ENCODE results near the gene SENP7. TPM values are rescaled to one million over a fixed set of nuclear protein-coding genes. Genes with fewer than 3 reads are reported as not detected.

The SENP7 gene
- total RNA-seq, 3 donors from 2014 or later, result 26.6 to 43.2 (median 26.9) TPM

DNA sequence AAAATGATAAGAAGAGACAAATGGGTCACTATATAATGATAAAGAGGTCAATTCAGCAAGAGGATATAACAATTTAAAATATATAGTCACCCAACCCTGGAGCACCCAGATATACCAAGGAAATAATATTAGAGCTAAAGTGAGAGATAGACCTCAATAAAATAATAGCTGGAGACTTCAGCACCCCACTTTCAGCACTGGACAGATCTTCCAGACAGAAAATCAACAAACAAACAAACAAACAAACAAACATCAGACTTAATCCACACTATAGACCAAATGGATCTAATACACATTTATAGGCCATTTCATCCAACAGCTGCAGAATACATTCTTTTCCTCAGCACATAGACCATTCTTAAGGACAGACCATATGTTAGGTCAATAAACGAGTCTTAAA, 79.4 kb downstream of the SENP7 start:
- Histone ChIP-seq H3K4me3 (no peak overlapping the region), H3K4me1 (no peaks in the 10 kb centered on the region), H3K27me3 (no peaks in the 10 kb centered on the region), H3K9me3 (peaks cover 0 to 26% of the 10 kb centered on the region in 2 donors), H3K27ac (no peak overlapping the region), H3K36me3 (peaks cover 4% of the 10 kb centered on the region)
- DNase-seq (ENCODE audit: low spot score in 2 of 2), result no peak
- intact Hi-C loops (cut with DNase I; ENCODE audit: low total_unique reads), result no loop called here
- TF ChIP-seq POLR2AphosphoS5 (IDR thresholded peaks at IDR 0.05) (no peak), POLR2A (IDR thresholded peaks at IDR 0.05) (no peak)
- TF ChIP-seq, protein P1, sequence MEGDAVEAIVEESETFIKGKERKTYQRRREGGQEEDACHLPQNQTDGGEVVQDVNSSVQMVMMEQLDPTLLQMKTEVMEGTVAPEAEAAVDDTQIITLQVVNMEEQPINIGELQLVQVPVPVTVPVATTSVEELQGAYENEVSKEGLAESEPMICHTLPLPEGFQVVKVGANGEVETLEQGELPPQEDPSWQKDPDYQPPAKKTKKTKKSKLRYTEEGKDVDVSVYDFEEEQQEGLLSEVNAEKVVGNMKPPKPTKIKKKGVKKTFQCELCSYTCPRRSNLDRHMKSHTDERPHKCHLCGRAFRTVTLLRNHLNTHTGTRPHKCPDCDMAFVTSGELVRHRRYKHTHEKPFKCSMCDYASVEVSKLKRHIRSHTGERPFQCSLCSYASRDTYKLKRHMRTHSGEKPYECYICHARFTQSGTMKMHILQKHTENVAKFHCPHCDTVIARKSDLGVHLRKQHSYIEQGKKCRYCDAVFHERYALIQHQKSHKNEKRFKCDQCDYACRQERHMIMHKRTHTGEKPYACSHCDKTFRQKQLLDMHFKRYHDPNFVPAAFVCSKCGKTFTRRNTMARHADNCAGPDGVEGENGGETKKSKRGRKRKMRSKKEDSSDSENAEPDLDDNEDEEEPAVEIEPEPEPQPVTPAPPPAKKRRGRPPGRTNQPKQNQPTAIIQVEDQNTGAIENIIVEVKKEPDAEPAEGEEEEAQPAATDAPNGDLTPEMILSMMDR (IDR thresholded peaks at IDR 0.05), result no peak

DNA sequence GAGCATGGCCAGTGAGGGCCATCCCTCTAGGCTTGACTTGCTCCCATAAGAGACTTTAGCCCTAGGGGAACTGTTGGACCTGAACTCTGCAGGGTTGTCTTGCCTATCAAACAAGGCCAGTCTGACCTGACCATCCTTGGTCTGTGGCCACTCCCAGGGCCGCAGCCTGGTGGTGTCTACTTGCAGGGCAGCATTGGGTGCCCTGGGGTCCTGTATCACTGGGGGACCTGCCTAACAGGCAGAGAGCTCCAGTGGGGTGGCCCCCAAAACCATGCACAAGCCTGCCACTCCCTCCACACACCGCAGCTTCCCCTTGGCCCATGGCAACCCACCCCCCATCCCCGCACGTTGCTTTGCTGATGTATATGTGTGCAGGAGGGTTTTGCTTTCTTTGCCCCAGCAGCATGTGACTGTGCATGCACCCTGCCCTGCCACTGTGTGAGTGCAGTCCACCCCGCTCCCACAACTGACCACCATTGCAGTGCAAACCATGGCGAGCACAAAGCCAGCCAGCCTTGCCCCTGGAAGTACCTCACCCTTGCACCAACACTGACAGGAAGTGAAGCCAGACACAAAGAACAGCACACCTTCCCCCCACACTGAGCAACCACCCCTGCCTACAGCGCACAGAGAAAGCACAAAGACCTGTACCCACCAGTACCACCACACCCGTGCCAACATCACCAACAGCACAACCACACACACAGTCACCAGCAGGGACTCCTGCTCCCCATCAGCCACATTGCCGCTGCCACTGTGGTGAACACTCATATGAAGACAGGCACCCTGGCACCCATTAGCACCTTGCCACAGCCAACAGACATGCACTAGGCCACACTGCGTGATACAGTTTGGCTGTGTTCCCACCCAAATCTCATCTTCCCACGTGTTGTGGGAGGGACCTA, 88.8 kb downstream of the SENP7 start:
- no peak overlapping the region for H3K27ac ChIP-seq
- H3K4me3 ChIP-seq, result no peak overlapping the region
- no peaks in the 10 kb centered on the region for H3K4me1 ChIP-seq
- intact Hi-C loops (cut with DNase I; ENCODE audit: low total_unique reads), result no loop called here
- H3K9me3 ChIP-seq, result no peaks in the 10 kb centered on the region
- no peak for DNase-seq (ENCODE audit: low spot score in 2 of 2)
- no peaks in the 10 kb centered on the region for H3K27me3 ChIP-seq
- TF ChIP-seq, protein P1 (IDR thresholded peaks at IDR 0.05), result no peak
- TF ChIP-seq POLR2A (IDR thresholded peaks at IDR 0.05), result no peak
- TF ChIP-seq POLR2AphosphoS5 (IDR thresholded peaks at IDR 0.05), result no peak
- no peaks in the 10 kb centered on the region for H3K36me3 ChIP-seq

DNA sequence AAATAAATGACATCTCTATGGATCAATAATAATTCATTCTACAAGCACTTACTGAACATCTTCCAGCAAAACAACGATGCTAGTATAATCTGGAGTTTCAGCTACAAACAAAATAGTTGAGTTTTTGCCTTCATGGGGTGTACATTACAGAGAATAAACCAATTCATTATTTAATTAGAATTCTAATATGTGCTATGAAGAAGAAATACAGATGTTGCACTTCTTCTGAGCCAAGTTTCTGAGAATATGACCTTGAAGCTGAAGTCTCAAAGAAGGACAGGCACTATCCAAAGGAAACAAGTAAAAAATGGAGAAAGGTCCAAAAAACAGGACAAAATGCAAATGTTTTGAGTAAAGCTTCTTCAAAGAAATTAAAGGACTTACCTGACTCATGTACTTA, 94.2 kb downstream of the SENP7 start:
- Histone ChIP-seq H3K36me3 (no peaks in the 10 kb centered on the region), H3K4me3 (no peak overlapping the region), H3K4me1 (no peaks in the 10 kb centered on the region), H3K9me3 (no peaks in the 10 kb centered on the region), H3K27me3 (no peaks in the 10 kb centered on the region), H3K27ac (no peak overlapping the region)
- DNase-seq (ENCODE audit: low spot score in 2 of 2), result no peak
- TF ChIP-seq POLR2AphosphoS5 (IDR thresholded peaks at IDR 0.05), result no peak
- TF ChIP-seq POLR2A (IDR thresholded peaks at IDR 0.05), result no peak
- TF ChIP-seq, protein P1 (IDR thresholded peaks at IDR 0.05), result no peak
- intact Hi-C loops (cut with DNase I; ENCODE audit: low total_unique reads), result no loop called here

DNA sequence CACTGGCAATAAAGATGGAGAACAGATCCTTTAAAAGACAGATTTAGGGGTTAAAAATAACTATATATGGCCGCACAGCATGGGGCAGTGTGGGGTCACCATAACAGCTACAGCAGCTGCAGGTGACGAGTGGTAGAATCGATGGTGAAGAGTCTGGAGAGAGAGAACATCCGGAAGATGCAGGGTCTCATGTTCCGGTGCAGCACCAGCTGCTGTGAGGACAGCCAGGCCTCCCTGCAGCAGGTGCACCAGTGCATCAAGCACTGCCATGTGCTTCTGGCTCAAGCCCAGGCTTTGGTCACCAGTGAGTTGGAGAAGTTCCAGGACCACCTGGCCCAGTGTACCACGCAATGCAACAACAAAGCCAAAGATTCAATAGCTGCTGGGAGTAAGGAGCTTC, 98.9 kb downstream of the SENP7 start:
- intact Hi-C loops (cut with DNase I; ENCODE audit: low total_unique reads), result no loop called here
- H3K4me3 ChIP-seq, result no peak overlapping the region
- H3K9me3 ChIP-seq, result peaks cover 0 to 3% of the 10 kb centered on the region in 2 donors
- no peaks in the 10 kb centered on the region for H3K27me3 ChIP-seq
- H3K4me1 ChIP-seq, result no peaks in the 10 kb centered on the region
- no peak overlapping the region for H3K27ac ChIP-seq
- DNase-seq (ENCODE audit: low spot score in 2 of 2), result no peak
- TF ChIP-seq POLR2A (IDR thresholded peaks at IDR 0.05) (no peak), POLR2AphosphoS5 (IDR thresholded peaks at IDR 0.05) (no peak)
- TF ChIP-seq, protein P1 (IDR thresholded peaks at IDR 0.05), result no peak
- no peaks in the 10 kb centered on the region for H3K36me3 ChIP-seq

DNA sequence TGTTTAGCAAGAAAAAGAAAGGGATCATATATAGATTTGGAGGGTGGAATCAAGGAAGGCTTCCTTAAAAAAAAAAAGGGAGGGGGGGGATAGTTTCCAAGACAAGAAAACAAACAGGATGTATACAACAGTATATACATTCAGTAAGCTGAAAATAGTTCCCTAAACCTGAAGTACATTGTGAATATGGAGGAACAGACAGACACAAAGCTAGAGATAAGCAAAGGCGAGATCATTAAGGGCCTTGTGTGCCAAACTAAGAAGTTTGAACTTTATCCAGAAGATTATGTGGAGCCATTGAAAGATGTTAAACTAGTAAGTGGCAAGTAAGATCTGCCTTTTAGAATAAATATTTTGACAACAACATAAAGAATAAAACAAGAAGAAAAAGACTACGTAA, 99.4 kb downstream of the SENP7 start:
- Histone ChIP-seq H3K4me1 (no peaks in the 10 kb centered on the region), H3K4me3 (no peak overlapping the region), H3K9me3 (peaks cover 0 to 7% of the 10 kb centered on the region in 2 donors), H3K27ac (no peak overlapping the region), H3K36me3 (no peaks in the 10 kb centered on the region), H3K27me3 (no peaks in the 10 kb centered on the region)
- DNase-seq (ENCODE audit: low spot score in 2 of 2), result no peak
- TF ChIP-seq, protein P1 (IDR thresholded peaks at IDR 0.05), result no peak
- TF ChIP-seq POLR2AphosphoS5 (IDR thresholded peaks at IDR 0.05) (no peak), POLR2A (IDR thresholded peaks at IDR 0.05) (no peak)
- intact Hi-C loops (cut with DNase I; ENCODE audit: low total_unique reads), result no loop called here

Data from breast epithelium (tissue), 4 donors.